Activated CD8-positive, alpha-beta memory T cell treated with anti-CD3 and anti-CD28 coated beads, Interleukin-2, amount 50 U/mL, for 24 hours (primary cell): Measurements from ENCODE around the gene FAHD1.

ENCODE experiments used
- DNase-seq: peaks from one replicate; pipeline ENCODE4 v3.0.0-alpha.2; 2020; ENCODE audit errors: extremely low read depth

Gene FAHD1

DNA sequence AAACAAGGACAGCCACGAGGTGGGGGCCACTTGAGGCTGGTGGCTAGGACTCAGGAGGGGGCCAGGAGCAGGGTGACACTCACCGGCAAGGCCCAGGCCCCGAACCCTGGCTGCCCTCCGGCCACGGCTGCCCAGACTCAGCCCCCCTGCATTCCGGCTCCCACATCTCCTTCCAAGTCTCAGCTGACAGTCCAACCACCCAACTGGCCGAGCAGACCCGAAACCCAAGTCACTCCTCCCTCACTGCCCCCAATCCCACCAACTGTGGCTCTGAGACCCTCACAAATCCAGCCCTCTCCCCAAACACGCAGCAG is 9.8 kb upstream of the FAHD1 start:
- DNase-seq: no peak

DNA sequence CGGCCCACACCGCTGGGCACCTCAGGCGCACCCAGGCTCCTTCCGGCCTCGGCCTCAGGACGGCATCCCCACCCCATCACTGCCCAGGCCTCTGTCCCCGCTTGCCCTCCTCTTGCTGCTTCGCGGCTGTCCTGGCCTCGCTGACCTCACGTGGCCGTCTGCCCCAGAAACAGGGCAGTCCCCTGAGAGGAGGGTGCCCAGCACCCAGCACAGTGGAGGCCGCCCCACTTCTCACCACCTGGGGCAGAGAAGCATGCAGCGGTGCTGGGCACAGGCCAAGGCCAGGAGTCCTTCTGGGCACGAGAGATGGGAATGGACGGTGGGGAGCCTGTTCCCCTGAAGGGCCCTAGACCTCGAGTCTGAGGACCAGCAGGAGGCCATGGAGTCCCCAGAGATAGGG is 9.3 kb upstream of the FAHD1 start:
- DNase-seq: no peak

GRCh38 chr16:1818204-1818872 is 8.7 kb upstream of the FAHD1 start:
- no peak for DNase-seq

- no peak for DNase-seq
Measured at GRCh38 chr16:1818873-1819525, 8.0 kb upstream of the FAHD1 start.

GRCh38 chr16:1819611-1820010 is 7.4 kb upstream of the FAHD1 start:
- DNase-seq: no peak

DNA sequence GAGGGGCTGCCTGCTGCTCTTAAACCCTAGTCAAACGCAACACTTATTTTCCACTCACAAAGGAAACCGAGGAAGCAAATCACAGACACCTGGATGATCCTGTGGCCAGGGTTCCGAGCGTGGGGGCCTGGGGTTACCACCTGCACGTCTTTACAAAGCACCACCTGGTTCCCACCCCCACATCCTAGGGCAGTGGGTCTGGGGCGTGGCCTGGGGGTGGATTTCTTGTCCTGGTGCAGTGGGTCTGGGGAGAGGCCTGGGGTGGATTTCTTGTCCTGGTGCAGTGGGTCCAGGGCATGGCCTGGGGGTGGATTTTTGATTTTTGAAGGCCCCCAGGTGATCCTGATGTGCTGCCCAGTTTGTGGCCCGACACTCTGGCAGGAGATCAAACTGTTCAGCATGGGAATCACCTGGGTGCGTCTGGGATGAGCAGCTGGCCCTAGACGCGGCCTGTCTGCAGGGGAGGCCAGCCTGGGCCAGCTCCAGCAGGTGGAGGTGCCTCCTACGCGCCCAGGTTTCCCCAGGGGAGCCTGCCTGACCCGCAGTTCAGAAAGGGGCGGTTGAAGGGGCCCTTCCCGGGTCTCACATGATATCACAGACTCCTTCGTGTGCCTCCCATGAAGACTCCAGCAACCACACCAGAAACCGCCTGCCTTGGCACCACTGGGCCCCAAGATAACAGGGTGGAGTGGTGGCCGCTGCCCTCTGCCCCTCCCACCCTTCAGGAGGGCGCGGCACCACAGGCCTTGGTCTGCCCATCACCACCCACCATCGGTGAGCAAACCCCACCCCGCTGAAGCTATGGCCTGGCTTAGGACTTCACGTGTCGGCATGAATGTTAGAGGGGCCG is 6.7 kb upstream of the FAHD1 start:
- no peak for DNase-seq

DNA sequence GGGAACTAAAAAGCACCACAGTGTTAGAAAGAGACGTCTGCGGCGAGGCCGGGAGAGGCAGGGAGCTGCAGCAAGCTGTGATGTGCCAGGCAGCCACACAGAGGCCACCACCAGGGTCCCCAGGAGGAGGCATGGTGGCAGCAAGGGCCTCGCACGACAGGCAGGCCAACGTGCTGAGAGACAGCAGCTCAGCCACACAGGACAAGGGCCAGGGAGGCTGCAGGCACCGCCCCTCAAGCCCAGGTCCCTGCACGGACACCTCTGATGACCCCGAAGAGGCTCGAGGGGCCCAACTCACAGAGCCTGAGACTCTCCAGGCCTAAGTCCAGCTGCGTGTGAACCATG is 6.1 kb upstream of the FAHD1 start:
- no peak for DNase-seq

DNA sequence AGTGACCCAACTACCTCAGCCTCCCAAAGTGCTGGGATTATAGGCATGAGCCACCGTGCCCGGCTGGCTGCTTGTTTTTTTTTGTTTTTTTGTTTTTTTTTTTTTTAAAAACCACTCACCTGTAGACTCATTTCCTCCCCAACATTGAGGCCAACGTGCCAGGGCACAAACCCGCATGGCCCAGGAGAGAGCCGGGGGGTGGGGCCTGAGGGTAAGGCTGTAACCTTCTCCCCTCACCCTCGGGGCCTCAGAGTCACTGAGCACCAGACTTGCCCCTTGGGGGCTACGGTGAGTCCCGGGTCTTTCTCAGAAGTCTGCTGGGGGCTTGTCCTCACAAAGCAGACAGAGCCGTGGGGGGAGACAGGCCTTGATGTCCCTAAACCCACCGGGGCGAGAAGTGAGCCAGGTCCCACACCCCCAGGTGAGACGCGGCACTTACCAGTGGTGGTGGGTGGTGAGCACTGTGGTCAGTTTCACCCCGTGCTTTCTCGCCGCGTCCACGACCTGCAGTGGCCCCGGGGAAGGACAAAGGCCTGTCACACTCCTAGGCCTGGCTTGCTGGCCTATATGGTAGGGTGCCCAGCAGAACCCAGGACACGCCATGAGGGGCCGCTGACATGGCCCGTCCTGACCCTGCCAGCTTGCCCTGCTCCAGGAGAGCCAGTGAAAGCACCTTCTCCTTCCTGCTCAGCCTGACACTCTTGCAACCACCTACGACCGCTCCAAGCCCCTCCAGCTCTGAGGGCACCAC is 5.0 kb upstream of the FAHD1 start:
- no peak for DNase-seq

DNA sequence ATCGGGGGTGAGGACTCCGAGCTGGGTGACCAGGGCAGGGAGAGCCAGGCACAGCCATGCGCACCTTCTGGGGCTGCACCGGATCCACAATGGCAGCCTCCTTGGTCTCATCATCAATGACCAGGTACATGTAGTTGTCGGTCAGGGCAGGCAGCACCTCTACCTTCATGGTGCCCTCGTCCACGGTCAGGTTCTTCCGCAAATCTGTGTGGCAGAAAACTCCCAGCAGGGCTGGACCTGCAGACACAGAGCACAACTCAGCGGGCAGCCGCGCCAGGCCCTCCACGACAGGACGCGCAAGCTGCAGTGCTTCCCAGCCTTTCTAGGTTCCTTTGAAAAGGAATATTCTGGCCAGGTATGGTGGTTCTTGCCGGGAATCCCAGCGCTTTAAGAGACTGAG is 4.2 kb upstream of the FAHD1 start:
- no peak for DNase-seq

DNA sequence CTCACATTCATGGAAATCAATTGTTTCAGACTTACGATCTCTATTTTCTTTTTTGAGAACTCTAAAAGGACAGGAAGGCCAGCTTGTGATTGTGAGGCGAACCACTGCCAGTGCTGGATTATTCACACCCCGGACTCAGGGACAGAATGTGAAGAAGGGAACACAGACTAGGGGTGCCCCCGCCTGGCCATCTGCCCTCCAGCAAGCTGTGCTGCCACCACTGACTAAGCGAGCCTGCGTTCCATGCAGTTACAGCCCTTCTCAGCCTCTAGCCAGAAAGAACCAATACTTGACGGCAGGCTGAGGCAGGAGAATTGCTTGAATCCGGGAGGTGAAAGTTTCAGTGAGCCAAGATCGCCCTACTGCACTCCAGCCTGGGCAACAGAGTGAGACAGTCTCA is 3.2 kb upstream of the FAHD1 start:
- DNase-seq: no peak

- DNase-seq: no peak
Measured at GRCh38 chr16:1825381-1825863, 1.6 kb upstream of the FAHD1 start.

GRCh38 chr16:1825864-1826690 is 929 bp upstream of the FAHD1 start:
- DNase-seq: peak; percentile 27

- DNase-seq: no peak
Measured at GRCh38 chr16:1828645-1829410, 1.8 kb downstream of the FAHD1 start.

GRCh38 chr16:1830213-1830612 is 3.2 kb downstream of the FAHD1 start:
- no peak for DNase-seq

- DNase-seq: no peak
Measured at GRCh38 chr16:1831186-1832075, 4.4 kb downstream of the FAHD1 start.

DNA sequence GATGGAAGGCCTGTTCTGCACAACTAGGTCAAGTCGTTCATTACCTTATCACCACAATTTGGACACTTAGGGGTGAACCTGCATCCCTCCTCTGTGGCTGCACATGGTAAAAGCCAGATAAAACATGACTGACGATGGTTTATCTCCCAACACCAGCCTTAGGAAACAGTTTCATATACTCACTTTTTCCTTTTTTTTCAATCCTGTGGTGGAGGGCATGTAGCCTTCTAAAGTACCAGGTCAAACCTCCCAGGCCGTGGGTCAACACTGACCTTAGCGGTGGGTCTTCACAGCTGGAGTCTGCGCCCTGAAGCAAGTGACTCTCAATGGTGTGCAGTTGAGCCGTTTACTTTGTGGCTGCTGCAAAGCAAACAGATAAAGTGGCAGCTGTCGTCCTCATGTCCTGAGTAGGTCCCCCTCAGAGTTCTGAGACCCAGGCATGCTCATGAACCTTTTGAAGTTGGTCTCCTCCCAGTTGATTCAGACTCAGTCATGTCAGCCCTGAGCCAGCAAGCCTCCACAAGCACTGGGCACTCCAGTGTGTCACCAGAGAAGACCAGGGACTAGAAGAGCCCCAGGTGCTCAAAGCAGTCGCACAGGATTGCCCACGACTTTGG is 5.9 kb downstream of the FAHD1 start:
- DNase-seq: no peak

DNA sequence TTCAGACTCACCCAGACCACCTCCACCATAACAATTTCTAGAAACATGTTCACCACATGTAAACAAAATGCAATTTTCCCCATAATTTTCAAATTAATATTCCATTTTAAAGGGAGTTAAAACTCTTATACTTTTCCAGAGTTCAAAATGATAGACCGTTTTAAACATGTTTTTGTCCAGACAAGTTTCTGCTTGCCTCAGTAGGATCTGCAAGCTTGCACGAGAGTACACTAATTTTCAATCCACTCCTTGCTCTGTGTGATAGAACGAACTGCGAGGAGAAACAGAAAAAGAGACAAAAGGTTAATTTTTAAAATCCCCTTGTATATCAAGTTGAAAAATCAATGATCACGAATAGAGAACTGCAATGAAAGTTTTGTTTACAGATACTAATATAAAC is 7.1 kb downstream of the FAHD1 start:
- DNase-seq: no peak

DNA sequence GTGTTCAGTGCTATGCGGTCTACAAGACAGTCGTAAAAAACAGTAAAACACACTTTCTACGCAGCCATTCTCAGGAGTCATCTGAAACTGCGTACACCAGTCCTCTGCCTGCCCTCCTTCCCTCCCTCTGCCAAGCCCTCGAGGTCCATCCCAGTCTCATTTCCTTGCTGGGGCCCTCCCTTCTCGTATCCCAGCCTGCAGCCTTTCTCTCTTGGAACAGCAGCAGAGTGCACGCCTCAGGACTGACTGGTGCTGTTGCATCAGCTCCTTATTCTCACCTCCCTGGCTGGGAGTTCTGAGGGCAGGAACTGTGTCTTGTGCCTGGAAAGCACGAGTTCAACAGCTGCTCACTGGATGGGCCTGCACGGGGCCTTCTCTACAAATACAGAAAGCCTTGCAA is 12.5 kb downstream of the FAHD1 start:
- no peak for DNase-seq

DNA sequence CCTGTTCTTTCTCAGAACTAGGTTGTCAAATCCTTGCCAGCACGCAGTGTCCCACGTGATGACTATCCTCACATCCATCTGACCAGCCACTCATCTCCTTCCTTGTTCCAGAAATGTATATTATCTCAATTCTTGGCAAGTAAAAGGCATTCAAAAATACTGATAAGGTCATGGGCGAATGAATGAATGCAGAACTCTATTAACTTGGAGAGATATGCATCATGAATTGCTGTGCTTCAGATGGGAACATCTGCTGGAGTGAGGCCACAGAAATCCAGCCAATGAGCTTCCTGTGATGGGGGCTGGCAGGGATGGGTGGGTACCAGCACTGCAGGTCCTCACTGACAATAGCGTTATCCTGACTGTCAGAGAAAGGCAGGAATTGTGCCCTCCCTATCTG is 19.0 kb downstream of the FAHD1 start:
- DNase-seq: no peak
